SH-SY5Y (cell line): Measurements from ENCODE around the gene CRYZL1.

Source experiments
- GATA2 ChIP-seq: IDR thresholded peaks from 2 replicates; pipeline ENCODE4 v1.6.1; 2011; ENCODE audit warnings: mild to moderate bottlenecking, low read depth, low read length
- GATA3 ChIP-seq: IDR thresholded peaks from 2 replicates; pipeline ENCODE4 v1.6.1; 2011; ENCODE audit warnings: low read depth, mild to moderate bottlenecking, low read length, moderate library complexity

GRCh38 chr21:33640697-33641351 is 717 bp downstream of the CRYZL1 start:
- TF ChIP-seq GATA2 = no peak
- TF ChIP-seq GATA3 = no peak
